ENCODE results near the gene RAPGEF6.

The RAPGEF6 gene

GRCh38 chr5:131550606-131551005 is 84.4 kb downstream of the RAPGEF6 start:
- H3K27ac ChIP-seq (ENCODE audit: low read depth, low read length): no peak overlapping the region
- no peak overlapping the region for H3K4me2 ChIP-seq (ENCODE audit: low read length)
- H3K4me1 ChIP-seq (ENCODE audit: control insufficient read depth, low read length): peaks cover 14% of the 10 kb centered on the region
- no peaks in the 10 kb centered on the region for H3K9me3 ChIP-seq (ENCODE audit: control insufficient read depth, insufficient read depth, low read length)
- H3K9me2 ChIP-seq (replicated peaks; ENCODE audit: control insufficient read depth, low read length): no peaks in the 10 kb centered on the region
- H3K4me3 ChIP-seq (ENCODE audit: low read length): no peak overlapping the region
- no peaks in the 10 kb centered on the region for H4K20me1 ChIP-seq (ENCODE audit: control insufficient read depth, insufficient read depth, low read depth, low read length)
- peaks cover 64% of the 10 kb centered on the region for H3K36me3 ChIP-seq (ENCODE audit: control insufficient read depth, low read length)
- H3F3A ChIP-seq (ENCODE audit: control insufficient read depth, insufficient read depth): 0 out of 2 replicates have a peak, but pooled peaks cover 2% of the 10 kb centered on the region
- TF ChIP-seq CTCF (IDR thresholded peaks at IDR 0.05; ENCODE audit: low read depth, low read length, poor library complexity, severe bottlenecking) (no peak), EZH2phosphoT487 (IDR thresholded peaks at IDR 0.05; ENCODE audit: borderline replicate concordance, low read length) (no peak)
- peaks cover 7% of the 10 kb centered on the region for H3K79me2 ChIP-seq (ENCODE audit: control insufficient read depth, low read length)
- H3K27me3 ChIP-seq (ENCODE audit: control insufficient read depth, low read length): no peaks in the 10 kb centered on the region

GRCh38 chr5:131548176-131548575 is 86.9 kb downstream of the RAPGEF6 start:
- no peak overlapping the region for H3K4me2 ChIP-seq (ENCODE audit: low read length)
- no peaks in the 10 kb centered on the region for H3K27me3 ChIP-seq (ENCODE audit: control insufficient read depth, low read length)
- H4K20me1 ChIP-seq (ENCODE audit: control insufficient read depth, insufficient read depth, low read depth, low read length): no peaks in the 10 kb centered on the region
- TF ChIP-seq CTCF (IDR thresholded peaks at IDR 0.05; ENCODE audit: low read depth, low read length, poor library complexity, severe bottlenecking): no peak
- no peak for TF ChIP-seq EZH2phosphoT487 (IDR thresholded peaks at IDR 0.05; ENCODE audit: borderline replicate concordance, low read length)
- H3K9me2 ChIP-seq (replicated peaks; ENCODE audit: control insufficient read depth, low read length): no peaks in the 10 kb centered on the region
- H3K27ac ChIP-seq (ENCODE audit: low read depth, low read length): no peak overlapping the region
- peaks cover 13% of the 10 kb centered on the region for H3K4me1 ChIP-seq (ENCODE audit: control insufficient read depth, low read length)
- H3F3A ChIP-seq (ENCODE audit: control insufficient read depth, insufficient read depth): 0 out of 2 replicates have a peak, but pooled peaks cover 2% of the 10 kb centered on the region
- peaks cover 69% of the 10 kb centered on the region for H3K36me3 ChIP-seq (ENCODE audit: control insufficient read depth, low read length)
- no peaks in the 10 kb centered on the region for H3K9me3 ChIP-seq (ENCODE audit: control insufficient read depth, insufficient read depth, low read length)
- no peak overlapping the region for H3K4me3 ChIP-seq (ENCODE audit: low read length)
- H3K79me2 ChIP-seq (ENCODE audit: control insufficient read depth, low read length): peaks cover 6% of the 10 kb centered on the region

- H3K36me3 ChIP-seq (ENCODE audit: control insufficient read depth, low read length): peaks cover 72% of the 10 kb centered on the region
These were observed 89.2 kb downstream of the RAPGEF6 start for GRCh38 chr5:131545845-131546244.

More at GRCh38 chr5:131545845-131546244, 89.2 kb downstream of the RAPGEF6 start:
- no peak overlapping the region for H3K4me2 ChIP-seq (ENCODE audit: low read length)
- no peak for TF ChIP-seq CTCF (IDR thresholded peaks at IDR 0.05; ENCODE audit: low read depth, low read length, poor library complexity, severe bottlenecking)
- no peak overlapping the region for H3K27ac ChIP-seq (ENCODE audit: low read depth, low read length)
- H3F3A ChIP-seq (ENCODE audit: control insufficient read depth, insufficient read depth): 0 out of 2 replicates have a peak, but pooled peaks cover 2% of the 10 kb centered on the region
- H3K9me3 ChIP-seq (ENCODE audit: control insufficient read depth, insufficient read depth, low read length): no peaks in the 10 kb centered on the region
- no peaks in the 10 kb centered on the region for H3K79me2 ChIP-seq (ENCODE audit: control insufficient read depth, low read length)
- H3K4me3 ChIP-seq (ENCODE audit: low read length): no peak overlapping the region
- no peaks in the 10 kb centered on the region for H3K27me3 ChIP-seq (ENCODE audit: control insufficient read depth, low read length)
- no peaks in the 10 kb centered on the region for H4K20me1 ChIP-seq (ENCODE audit: control insufficient read depth, insufficient read depth, low read depth, low read length)
- peaks cover 3% of the 10 kb centered on the region; the same call in 1 of the 2 replicates for H3K4me1 ChIP-seq (ENCODE audit: control insufficient read depth, low read length)
- no peaks in the 10 kb centered on the region for H3K9me2 ChIP-seq (replicated peaks; ENCODE audit: control insufficient read depth, low read length)
